Measurements from ENCODE around the gene MYL12A.

MYL12A gene

GRCh38 chr18:3221496-3221895 is 26.1 kb upstream of the MYL12A start:
- no peak for DNase-seq
- intact Hi-C loops (cut with DNase I) = no loop called here

- DNase-seq = peak in 1 of 42 donors; percentile 4
- intact Hi-C loops (cut with DNase I) = no loop called here
Measured at GRCh38 chr18:3223356-3223755, 24.2 kb upstream of the MYL12A start.

GRCh38 chr18:3224223-3224622 is 23.4 kb upstream of the MYL12A start:
- no peak for DNase-seq
- intact Hi-C loops (cut with DNase I) = no loop called here

DNA sequence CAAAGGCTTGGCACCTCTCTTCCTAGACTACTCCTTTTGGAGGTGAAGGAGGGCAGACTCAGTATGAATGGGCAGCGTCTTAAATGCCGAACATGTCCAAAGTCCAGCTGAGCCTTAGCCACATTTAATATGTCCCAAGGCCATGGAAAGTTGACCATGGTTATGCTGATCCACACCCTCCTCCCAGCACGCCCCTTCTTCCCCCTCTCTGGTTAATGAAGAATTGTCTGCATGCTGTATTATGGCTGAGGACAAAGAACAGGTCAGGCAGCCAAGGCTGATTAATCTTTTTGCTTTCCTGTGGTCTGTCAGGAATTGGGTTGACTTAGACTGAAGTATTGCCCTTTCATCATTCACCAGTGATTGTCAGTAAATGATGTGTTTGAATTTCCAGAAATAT is 22.0 kb upstream of the MYL12A start:
- intact Hi-C loops (cut with DNase I) = no loop called here
- peak in 1 of 42 donors; percentile 18 for DNase-seq

- intact Hi-C loops (cut with DNase I) = no loop called here
- DNase-seq = peak in 1 of 42 donors; percentile 30
Measured at GRCh38 chr18:3226048-3226447, 21.6 kb upstream of the MYL12A start.

- DNase-seq = no peak
Measured at GRCh38 chr18:3230401-3231334, 16.9 kb upstream of the MYL12A start.

GRCh38 chr18:3233004-3233403 is 14.6 kb upstream of the MYL12A start:
- intact Hi-C loops (cut with DNase I) = no loop called here
- no peak for DNase-seq

More at GRCh38 chr18:3230401-3231334, 16.9 kb upstream of the MYL12A start:
- intact Hi-C loops (cut with DNase I) = no loop called here

DNA sequence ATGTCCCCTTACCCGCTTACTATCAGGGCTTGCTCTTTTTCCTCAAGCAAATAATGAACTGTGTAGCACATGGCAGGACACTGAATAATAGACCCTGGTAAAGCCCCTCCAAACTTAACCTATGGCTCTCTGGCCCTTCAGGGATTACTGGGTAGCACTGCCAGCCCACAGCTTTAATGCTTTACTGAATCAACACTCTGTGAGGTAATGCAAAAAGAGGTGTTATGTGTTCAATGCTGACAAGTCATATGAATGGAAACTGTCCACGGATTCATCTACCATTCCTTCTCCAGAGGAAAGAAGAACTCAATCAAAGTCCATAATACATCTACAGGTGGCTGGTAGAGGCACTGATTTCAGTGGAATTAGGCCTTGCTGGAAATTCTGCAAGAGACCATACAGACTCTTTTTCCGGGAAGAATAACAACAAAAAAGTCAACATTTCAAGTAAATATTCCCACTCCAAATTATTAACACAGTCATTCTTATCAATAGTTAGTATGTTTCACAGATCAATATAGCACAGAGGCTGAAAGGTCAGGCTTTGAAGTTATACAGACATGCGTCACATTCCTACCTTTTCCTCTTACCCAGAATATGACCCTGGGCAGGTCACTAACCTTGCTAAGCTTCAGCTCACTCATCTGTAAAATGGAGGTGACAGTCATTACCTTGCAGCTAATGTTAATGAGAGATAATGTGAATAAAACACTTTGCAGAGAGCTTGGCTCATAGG is 14.0 kb upstream of the MYL12A start:
- intact Hi-C loops (cut with DNase I) = no loop called here
- DNase-seq = peak in 1 of 42 donors; percentile 9

DNA sequence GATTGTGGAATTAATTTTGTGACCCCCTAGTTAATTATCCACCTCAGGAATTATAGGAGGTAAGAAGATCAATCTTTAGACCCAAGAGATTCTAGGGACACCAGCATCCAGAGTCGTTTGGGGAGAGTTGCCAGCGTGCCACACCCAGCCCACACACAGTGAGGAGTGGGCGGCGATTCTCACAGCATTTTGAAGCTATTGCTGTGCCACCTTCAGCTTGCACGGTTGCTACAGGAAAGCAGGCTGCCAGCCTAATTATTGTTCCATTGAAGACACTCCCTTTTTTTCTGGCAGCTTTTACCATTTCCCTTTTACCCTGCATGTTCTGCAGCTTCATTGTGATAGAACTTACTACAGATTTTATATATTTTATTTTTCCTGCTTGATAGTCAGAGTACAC is 13.1 kb upstream of the MYL12A start:
- intact Hi-C loops (cut with DNase I) = no loop called here
- DNase-seq = peak; percentile 39 to 92 (median 72)

DNA sequence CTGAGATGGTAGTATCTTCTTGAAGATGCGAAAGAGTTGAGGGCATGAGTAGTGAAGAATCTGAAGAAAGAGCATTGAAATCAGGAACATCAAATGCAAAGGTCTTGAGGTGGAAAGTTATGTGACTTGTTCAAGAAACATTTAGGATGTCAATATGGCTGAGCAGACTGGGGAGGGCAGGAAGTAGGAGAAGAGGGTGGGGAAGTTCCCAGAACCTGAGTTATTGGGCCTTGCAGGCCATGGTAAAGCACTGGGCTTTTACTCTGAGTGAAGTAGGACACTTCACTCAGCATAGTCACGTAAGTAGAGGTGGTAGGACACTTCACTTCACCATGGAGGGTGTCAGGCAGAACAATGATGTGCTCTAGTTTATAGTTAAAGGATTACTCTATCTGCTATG is 11.8 kb upstream of the MYL12A start:
- intact Hi-C loops (cut with DNase I) = no loop called here
- DNase-seq = no peak

DNA sequence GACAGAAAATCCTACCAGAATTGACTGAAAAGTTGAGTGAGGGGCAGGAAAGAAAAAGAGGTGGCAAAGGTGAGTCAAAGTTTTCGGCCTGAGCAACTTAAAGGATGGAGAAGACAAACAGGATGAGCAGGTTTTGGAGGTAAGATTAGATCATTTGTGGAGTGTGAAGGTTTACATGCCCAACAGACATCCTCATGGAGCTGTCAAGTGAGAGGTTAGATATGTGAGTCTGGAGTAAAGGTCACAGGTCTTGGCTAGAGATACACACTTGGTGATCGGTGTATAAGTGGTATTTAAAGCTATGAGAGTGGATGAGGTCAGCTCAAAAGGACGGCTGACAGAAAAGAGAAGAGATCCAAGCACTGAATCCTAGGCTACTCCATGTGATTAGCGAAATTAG is 11.1 kb upstream of the MYL12A start:
- intact Hi-C loops (cut with DNase I) = no loop called here

GRCh38 chr18:3238742-3239141 is 8.9 kb upstream of the MYL12A start:
- DNase-seq = no peak
- intact Hi-C loops (cut with DNase I) = no loop called here

More for the DNA sequence above, 11.1 kb upstream of the MYL12A start:
- DNase-seq = no peak

DNA sequence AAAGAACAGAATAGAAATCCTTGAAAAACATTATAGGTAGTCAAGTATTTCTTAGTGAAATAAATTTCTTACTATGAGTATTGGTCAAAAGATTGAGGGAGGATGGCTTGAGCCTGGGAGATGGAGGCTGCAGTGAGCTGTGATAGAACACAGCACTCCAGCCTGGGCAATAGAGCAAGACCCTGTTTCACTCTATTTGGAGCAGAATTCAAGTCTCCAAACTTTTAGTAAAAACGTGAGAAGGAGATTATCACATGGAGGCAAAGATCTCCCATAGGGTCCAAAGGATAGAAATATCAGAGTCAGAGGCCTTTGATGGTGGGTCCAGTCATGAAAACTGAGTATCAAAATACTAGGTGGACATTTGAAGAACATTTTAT is 2.4 kb upstream of the MYL12A start:
- intact Hi-C loops (cut with DNase I) = loop anchor here (5.0 to 10.0 kb wide), 2 partner anchors 230 to 313 kb away; partner anchors contain the start of gene LPIN2
- no peak for DNase-seq

DNA sequence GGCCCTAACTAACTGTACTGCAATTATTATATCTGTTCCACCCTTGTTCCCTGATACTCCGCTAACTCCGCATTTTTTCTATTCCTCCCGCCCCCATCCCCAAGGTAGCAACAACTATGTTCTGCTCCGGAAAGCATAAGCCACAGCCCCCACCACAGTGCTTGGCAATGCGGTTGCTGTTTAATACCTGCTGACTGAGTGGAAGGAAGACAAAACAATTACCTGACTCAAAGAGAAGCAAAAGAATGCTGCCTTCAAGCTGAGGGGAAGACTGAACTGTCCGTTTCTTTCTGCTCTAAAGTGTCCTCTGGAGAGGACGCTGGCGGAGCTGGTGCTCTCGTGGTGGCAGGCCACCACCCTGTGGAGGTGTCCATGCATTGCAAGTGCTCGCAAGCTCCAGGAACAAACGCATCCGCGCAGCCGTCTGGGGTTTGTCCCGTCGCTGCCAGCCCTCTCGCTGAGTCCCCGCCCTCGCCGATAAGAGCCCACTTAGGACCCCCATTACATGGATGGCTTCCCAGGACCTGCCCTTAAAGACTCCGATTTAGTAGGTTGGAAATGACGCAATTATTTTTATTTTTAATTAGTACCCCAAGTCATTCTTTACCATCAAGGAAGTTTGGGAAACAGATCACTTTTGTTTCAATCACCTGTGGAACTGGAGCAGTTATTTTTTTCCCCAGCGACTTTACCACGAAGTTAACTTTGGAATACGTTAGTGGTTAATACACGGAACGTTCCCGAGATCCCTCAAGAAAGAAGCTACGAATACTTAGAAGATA is 1.6 kb upstream of the MYL12A start:
- intact Hi-C loops (cut with DNase I) = loop anchor here (5.0 to 10.0 kb wide), 2 partner anchors 231 to 314 kb away; partner anchors contain the start of gene LPIN2
- peak; percentile 77 to 95 (median 88) for DNase-seq

DNA sequence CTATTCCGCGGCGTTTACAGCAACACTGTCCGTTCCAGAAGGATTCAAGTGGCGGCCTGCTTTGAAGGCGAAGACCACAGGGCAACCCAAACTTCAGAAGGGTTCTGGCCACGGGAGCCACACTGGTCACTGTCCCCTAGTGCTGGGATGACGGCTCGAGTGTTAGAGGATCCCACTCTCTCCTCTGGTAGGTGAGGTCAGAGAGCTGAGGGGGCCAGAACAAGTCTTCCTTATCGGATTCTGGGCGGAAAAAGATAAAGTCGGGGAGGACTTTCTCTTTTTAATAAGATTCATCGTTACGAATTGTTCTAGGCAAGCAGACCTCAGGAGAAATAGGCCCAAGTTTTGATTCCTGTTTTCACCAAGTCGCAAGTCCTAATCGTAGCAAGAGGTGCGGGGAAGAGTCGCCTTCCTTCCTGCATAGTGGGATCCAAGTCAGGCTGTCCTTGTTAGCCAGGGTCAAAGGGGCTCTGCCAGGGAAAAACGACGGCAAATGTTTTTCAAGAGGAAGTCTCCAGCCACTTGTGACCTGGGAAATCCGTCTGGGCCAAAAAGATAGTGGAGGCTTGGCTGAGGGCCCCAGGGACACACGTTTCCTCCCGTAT is 864 bp upstream of the MYL12A start:
- intact Hi-C loops (cut with DNase I) = loop anchor here (5.0 to 10.0 kb wide), 2 partner anchors 232 to 314 kb away; partner anchors contain the start of gene LPIN2
- peak in 31 of 42 donors; percentile 11 to 70 (median 31) for DNase-seq

DNA sequence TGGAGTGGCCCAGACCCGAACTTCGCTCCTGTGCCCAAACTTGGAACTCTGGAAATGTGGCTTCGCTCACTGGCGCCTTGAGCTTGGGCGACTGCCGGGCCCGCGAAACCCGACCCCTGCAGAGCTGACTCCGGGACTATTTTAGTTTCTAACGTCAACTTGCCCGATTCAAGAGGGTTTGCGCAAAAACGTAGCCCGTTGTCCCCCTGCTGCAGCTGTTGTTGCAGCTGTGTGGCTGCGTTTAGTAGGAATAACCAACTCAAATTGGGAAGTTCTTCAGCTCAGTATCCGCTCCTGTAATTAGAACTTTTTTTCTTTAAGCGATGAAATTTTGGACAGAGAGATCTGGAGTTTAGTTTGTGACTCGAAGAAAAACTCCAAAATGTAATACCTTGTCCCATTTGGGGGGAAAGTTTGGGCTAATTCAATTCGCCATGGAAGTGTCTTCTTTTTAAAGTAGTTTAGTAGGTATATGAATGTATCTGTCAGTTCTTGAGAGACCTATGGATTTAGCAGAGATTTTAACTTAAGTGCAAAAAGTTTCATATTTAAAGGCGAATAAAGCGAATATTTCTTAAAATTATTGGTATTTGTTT is 559 bp downstream of the MYL12A start:
- DNase-seq = peak in 8 of 42 donors; percentile 11 to 47 (median 26)
- intact Hi-C loops (cut with DNase I) = loop anchor here (5.0 to 10.0 kb wide), 2 partner anchors 233 to 316 kb away; partner anchors contain the start of gene LPIN2

- DNase-seq = no peak
Measured at GRCh38 chr18:3248658-3249359, 1.2 kb downstream of the MYL12A start.

More at GRCh38 chr18:3248658-3249359, 1.2 kb downstream of the MYL12A start:
- intact Hi-C loops (cut with DNase I) = loop anchor here (5.0 to 10.0 kb wide), 2 partner anchors 234 to 317 kb away; partner anchors contain the start of gene LPIN2
